K562 (cell line): ENCODE results near the gene VRK3. TPM values are rescaled to one million over a fixed set of nuclear protein-coding genes. Genes with fewer than 3 reads are reported as not detected.

ENCODE experiments used
- DMBX1 ChIP-seq: fragments of 250-450 bp; sonication (Bioruptor Pico); IDR thresholded peaks from 2 replicates; pipeline ENCODE4 v1.8.0; 2022; ENCODE audit warnings: inconsistent platforms, mild to moderate bottlenecking, moderate library complexity, borderline replicate concordance
- ELF2 ChIP-seq: fragments of 250-450 bp; sonication (Bioruptor Pico); IDR thresholded peaks from 2 replicates; pipeline ENCODE4 v1.5.0; 2021; ENCODE audit warnings: mild to moderate bottlenecking
- HDAC1 ChIP-seq, 2 experiments: fragments of 450-650 bp; IDR thresholded peaks; 2 replicates each; pipeline ENCODE4 v1.6.1; 2016 to 2017; ENCODE audit warnings: inconsistent platforms in 1 of 2, mild to moderate bottlenecking in 1 of 2, moderate library complexity in 1 of 2
- MCM5 ChIP-seq: fragments of 450-650 bp; IDR thresholded peaks from 2 replicates; pipeline ENCODE4 v1.6.1; 2016; ENCODE audit warnings: low read depth
- MCM7 ChIP-seq, 2 experiments: fragments of 450-650 bp; IDR thresholded peaks; 2 replicates each; pipeline ENCODE4 v1.6.1; 2016 to 2018
- OTX1 ChIP-seq: fragments of 450-650 bp; formaldehyde crosslinking; IDR thresholded peaks from 2 replicates; pipeline ENCODE4 v1.4.0; 2022; ENCODE audit warnings: mild to moderate bottlenecking
- POLR2AphosphoS2 ChIP-seq: IDR thresholded peaks from 2 replicates; pipeline ENCODE4 v1.6.1; 2012; ENCODE audit warnings: low read length, improper control_type of control experiment
- POLR2G ChIP-seq: fragments of 200-400 bp; formaldehyde crosslinking; IDR thresholded peaks from 2 replicates; pipeline ENCODE4 v1.6.1; 2017; ENCODE audit warnings: low read depth, mild to moderate bottlenecking, antibody characterized with exemption, low read length, moderate library complexity
- RHOXF2B ChIP-seq: fragments of 250-450 bp; sonication (Bioruptor Pico); conservative IDR thresholded peaks from 2 replicates; pipeline ENCODE4 v1.5.1; 2021
- TARDBP ChIP-seq: fragments of 450-650 bp; IDR thresholded peaks from 2 replicates; pipeline ENCODE4 v1.6.1; 2016
- TBL1XR1 ChIP-seq, 2 experiments: IDR thresholded peaks; 2 replicates each; pipeline ENCODE4 v1.6.1; 2012; ENCODE audit warnings: improper control_type of control experiment in 2 of 2, low read length in 2 of 2, mild to moderate bottlenecking in 1 of 2
- TEAD1 ChIP-seq, 2 experiments: fragments of 450-650 bp in 1 of 2; sonication (generic) in 1 of 2; formaldehyde crosslinking; IDR thresholded peaks; 2 replicates each; pipeline versions ENCODE4 v1.4.0 to v1.8.0; 2020 to 2022; ENCODE audit warnings: mild to moderate bottlenecking in 2 of 2, missing genetic modification reagents in 1 of 2
- ZNF134 ChIP-seq: fragments of 250-450 bp; sonication (Bioruptor Pico); conservative IDR thresholded peaks from 2 replicates; pipeline ENCODE4 v1.4.0; 2020
- ZNF224 ChIP-seq: sonication (generic); formaldehyde crosslinking; IDR thresholded peaks from 2 replicates; pipeline ENCODE4 v1.8.0; 2022; ENCODE audit warnings: mild to moderate bottlenecking, missing genetic modification reagents
- ZNF23 ChIP-seq: fragments of 250-450 bp; sonication (Bioruptor Pico); IDR thresholded peaks from 2 replicates; pipeline ENCODE4 v1.4.0; 2020; ENCODE audit warnings: mild to moderate bottlenecking
- ZNF41 ChIP-seq: fragments of 250-450 bp; sonication (Bioruptor Pico); conservative IDR thresholded peaks from 2 replicates; pipeline ENCODE4 v1.4.0; 2020; ENCODE audit warnings: mild to moderate bottlenecking
- ZNF589 ChIP-seq: fragments of 200-800 bp; sonication (Bioruptor generic); IDR thresholded peaks from 2 replicates; pipeline ENCODE4 v1.6.1; 2016; ENCODE audit warnings: low read depth, missing genetic modification characterization, missing compliant biosample characterization
- ZNF75A ChIP-seq: fragments of 450-650 bp; formaldehyde crosslinking; IDR thresholded peaks from 2 replicates; pipeline ENCODE4 v1.4.0; 2020; ENCODE audit warnings: mild to moderate bottlenecking
- polyA plus RNA-seq, 8 experiments: library from polyadenylated mRNA; depleted of rRNA in 4 of 8; stranded (reverse) in 5 of 8; unstranded in 3 of 8; fragments of >200 nt; fragmentation: Nextera tagmentation in 2 of 8; fragmentation: Illumina TruSeq in 1 of 8; extraction: Ambion mirVana in 2 of 8; extraction: Trizol in 1 of 8; gene quantifications; 2 replicates each; pipeline versions ENCODE4 v1.2.1 to v1.2.3, GENCODE V29; 2011 to 2014; ENCODE audit warnings: inconsistent platforms in 1 of 8, missing spikeins in 1 of 8
- total RNA-seq, 7 experiments: library from RNA; depleted of rRNA in 6 of 7; stranded (reverse); fragments of >200 nt in 6 of 7; fragmentation: Illumina TruSeq in 2 of 7; extraction: Trizol in 2 of 7; gene quantifications; 2 replicates each; pipeline versions ENCODE4 v1.2.1 to v1.2.3, GENCODE V29; 2011 to 2021; ENCODE audit warnings: low replicate concordance in 1 of 7
- TF ChIP-seq, protein P1 (sequence below): sonication (generic); formaldehyde crosslinking; IDR thresholded peaks from 2 replicates; pipeline ENCODE4 v1.8.0; 2023; ENCODE audit warnings: mild to moderate bottlenecking, missing genetic modification reagents
- TF ChIP-seq, protein P2 (sequence below): fragments of 450-650 bp; IDR thresholded peaks from one replicate; pipeline ENCODE4 v1.6.1; 2018; ENCODE audit warnings: mild to moderate bottlenecking, moderate library complexity; ENCODE audit not compliant: partially characterized antibody
- TF ChIP-seq, protein P3 (sequence below): fragments of 450-650 bp; conservative IDR thresholded peaks from 2 replicates; pipeline ENCODE4 v1.6.1; 2016; ENCODE audit warnings: missing genetic modification characterization, low read depth, mild to moderate bottlenecking, missing compliant biosample characterization, moderate library complexity
- TF ChIP-seq, protein P4 (sequence below): fragments of 250-450 bp; sonication (Bioruptor Pico); IDR thresholded peaks from 2 replicates; pipeline ENCODE4 v1.8.0; 2022; ENCODE audit warnings: moderate library complexity, mild to moderate bottlenecking, inconsistent platforms

The VRK3 gene
- total and polyA plus RNA-seq, 9 of the 15 experiments (the other 6 are each of a cell fraction or from before 2014, with no cell fraction given) = 25.6 to 94.3 (median 42.9) TPM

DNA sequence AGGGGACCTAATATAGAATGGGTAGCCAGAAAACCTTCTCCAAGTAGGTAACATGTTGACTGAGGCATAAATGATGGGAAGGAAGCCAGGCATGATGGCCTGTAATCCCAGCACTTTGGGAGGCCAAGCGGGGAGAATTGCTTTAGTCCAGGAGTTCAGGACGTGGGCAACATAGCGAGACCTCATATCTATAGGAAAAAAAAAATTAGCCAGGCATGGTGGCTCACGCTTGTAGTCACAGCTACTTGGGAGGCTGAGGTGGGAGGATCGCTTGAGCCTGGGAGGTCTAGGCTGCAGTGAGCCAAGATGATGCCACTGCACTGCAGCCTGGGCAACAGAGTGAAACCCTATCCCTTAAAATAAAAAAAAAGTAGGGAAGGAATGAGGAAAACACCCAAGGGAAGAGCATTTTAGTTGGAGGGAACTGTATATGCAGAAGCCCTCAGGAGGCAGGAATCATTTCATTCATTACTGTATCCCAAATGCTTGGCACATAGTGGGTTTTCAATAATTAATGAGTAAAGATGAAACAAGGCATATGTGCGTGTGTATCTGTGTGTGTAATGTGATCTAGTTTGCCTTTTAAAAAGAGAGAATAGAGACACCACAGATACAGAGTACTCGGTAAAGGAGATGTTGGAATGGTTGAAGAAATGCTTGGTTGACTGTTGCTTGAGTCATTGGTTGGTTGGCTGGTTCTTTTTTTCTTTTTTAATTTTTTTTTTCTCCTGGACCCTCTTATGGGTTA is 93.7 kb downstream of the VRK3 start (continued):
- TF ChIP-seq ZNF589 (no peak), POLR2AphosphoS2 (peak; percentile 86; the same call in 1 of the 2 replicates), TARDBP (no peak), HDAC1 (IDR thresholded peaks at IDR 0.05) (no peak), TBL1XR1 (IDR thresholded peaks at IDR 0.05; ENCODE audit: low read length in 2 of 2) (peak in 1 of 2 experiments; percentile 1; a peak in 1 of 4 replicates), ZNF41 (0 out of 2 replicates have a peak, but pooled peaks have one; percentile 11), MCM5 (no peak), ZNF134 (CRISPR knock-in tag) (no peak), ZNF75A (CRISPR knock-in tag) (no peak), OTX1 (CRISPR knock-in tag) (no peak), RHOXF2B (CRISPR knock-in tag) (0 out of 2 replicates have a peak, but pooled peaks have one; percentile 14), TEAD1 (CRISPR knock-in tag; IDR thresholded peaks at IDR 0.05) (peak in 1 of 2 experiments; percentile 29; a peak in 1 of 4 replicates), DMBX1 (no peak), POLR2G (peak; percentile 54), ELF2 (CRISPR knock-in tag) (no peak), ZNF224 (CRISPR knock-in tag) (no peak), MCM7 (IDR thresholded peaks at IDR 0.05) (no peak), ZNF23 (CRISPR knock-in tag) (no peak)
- TF ChIP-seq, protein P1, sequence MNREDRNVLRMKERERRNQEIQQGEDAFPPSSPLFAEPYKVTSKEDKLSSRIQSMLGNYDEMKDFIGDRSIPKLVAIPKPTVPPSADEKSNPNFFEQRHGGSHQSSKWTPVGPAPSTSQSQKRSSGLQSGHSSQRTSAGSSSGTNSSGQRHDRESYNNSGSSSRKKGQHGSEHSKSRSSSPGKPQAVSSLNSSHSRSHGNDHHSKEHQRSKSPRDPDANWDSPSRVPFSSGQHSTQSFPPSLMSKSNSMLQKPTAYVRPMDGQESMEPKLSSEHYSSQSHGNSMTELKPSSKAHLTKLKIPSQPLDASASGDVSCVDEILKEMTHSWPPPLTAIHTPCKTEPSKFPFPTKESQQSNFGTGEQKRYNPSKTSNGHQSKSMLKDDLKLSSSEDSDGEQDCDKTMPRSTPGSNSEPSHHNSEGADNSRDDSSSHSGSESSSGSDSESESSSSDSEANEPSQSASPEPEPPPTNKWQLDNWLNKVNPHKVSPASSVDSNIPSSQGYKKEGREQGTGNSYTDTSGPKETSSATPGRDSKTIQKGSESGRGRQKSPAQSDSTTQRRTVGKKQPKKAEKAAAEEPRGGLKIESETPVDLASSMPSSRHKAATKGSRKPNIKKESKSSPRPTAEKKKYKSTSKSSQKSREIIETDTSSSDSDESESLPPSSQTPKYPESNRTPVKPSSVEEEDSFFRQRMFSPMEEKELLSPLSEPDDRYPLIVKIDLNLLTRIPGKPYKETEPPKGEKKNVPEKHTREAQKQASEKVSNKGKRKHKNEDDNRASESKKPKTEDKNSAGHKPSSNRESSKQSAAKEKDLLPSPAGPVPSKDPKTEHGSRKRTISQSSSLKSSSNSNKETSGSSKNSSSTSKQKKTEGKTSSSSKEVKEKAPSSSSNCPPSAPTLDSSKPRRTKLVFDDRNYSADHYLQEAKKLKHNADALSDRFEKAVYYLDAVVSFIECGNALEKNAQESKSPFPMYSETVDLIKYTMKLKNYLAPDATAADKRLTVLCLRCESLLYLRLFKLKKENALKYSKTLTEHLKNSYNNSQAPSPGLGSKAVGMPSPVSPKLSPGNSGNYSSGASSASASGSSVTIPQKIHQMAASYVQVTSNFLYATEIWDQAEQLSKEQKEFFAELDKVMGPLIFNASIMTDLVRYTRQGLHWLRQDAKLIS (CRISPR knock-in tag) = no peak
- TF ChIP-seq, protein P2, sequence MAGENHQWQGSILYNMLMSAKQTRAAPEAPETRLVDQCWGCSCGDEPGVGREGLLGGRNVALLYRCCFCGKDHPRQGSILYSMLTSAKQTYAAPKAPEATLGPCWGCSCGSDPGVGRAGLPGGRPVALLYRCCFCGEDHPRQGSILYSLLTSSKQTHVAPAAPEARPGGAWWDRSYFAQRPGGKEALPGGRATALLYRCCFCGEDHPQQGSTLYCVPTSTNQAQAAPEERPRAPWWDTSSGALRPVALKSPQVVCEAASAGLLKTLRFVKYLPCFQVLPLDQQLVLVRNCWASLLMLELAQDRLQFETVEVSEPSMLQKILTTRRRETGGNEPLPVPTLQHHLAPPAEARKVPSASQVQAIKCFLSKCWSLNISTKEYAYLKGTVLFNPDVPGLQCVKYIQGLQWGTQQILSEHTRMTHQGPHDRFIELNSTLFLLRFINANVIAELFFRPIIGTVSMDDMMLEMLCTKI = no peak
- TF ChIP-seq, protein P3, sequence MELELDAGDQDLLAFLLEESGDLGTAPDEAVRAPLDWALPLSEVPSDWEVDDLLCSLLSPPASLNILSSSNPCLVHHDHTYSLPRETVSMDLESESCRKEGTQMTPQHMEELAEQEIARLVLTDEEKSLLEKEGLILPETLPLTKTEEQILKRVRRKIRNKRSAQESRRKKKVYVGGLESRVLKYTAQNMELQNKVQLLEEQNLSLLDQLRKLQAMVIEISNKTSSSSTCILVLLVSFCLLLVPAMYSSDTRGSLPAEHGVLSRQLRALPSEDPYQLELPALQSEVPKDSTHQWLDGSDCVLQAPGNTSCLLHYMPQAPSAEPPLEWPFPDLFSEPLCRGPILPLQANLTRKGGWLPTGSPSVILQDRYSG (tag) = no peak
- TF ChIP-seq, protein P4, sequence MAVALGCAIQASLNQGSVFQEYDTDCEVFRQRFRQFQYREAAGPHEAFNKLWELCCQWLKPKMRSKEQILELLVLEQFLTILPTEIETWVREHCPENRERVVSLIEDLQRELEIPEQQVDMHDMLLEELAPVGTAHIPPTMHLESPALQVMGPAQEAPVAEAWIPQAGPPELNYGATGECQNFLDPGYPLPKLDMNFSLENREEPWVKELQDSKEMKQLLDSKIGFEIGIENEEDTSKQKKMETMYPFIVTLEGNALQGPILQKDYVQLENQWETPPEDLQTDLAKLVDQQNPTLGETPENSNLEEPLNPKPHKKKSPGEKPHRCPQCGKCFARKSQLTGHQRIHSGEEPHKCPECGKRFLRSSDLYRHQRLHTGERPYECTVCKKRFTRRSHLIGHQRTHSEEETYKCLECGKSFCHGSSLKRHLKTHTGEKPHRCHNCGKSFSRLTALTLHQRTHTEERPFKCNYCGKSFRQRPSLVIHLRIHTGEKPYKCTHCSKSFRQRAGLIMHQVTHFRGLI = no peak
